NCI-H748 treated with DMSO at 0.1 percent for 48 hours (cell line): Measurements from ENCODE around the gene STYX.

Source experiments
- DNase-seq: peaks from one replicate; lab custom pipeline; 2025; lab: John Stamatoyannopoulos, UW

STYX gene

DNA sequence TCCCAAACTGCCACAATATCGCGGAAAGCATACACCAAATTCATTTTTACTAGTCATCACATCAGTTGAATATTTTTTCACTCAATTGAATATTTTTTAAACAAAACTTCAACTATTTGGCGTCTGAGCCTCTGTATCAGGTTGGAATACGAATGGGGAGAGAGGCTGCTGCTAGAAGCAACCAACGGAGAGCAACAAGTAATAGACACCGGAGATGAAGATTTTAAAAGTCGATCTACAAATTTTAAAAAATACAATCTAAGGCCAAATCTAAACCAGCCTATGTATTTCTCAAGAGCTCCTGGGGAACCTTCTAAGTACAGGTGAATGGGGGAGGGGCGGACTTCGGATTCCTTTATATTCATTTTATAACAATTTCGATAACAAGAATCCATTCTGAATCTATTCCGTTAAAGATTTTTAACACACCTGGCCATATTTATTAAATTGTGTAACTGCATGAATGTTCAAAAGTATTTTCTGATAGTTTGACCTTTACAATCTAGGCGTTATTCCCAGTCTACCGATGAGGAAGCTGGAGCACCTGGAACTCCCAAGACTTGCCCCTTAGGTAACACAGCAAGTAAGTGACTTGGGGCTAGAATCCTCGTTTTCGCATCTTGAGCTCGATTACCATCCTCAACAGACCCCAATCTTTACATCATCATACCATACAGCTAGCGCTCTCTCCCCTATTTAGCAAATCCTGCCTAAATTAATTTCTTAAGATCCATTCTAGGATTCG lies 60.2 kb downstream of the STYX start:
- DNase-seq, result no peak

DNA sequence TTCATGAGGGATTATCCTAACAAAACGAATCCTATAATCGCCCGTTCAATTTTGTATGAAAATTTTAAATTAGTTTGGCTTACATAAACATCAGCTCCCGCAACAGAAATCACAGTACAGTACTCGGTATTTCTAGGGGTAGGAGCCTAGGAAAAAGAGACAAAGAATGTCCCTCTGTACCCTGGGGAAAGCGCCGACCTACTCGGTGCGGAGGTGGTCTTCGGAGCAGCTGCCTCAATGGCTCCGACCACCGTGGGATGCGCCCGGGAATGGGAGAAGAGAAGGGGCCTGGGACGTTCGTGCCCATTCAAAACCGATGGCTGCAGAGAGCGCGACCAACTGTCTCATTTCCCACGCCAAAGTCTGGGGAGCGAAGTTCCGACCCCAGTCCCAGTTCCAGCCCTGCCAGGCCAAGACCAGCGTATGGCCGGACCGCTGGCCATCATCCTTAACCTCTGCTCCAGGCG lies 60.8 kb downstream of the STYX start:
- peak; percentile 44 for DNase-seq

DNA sequence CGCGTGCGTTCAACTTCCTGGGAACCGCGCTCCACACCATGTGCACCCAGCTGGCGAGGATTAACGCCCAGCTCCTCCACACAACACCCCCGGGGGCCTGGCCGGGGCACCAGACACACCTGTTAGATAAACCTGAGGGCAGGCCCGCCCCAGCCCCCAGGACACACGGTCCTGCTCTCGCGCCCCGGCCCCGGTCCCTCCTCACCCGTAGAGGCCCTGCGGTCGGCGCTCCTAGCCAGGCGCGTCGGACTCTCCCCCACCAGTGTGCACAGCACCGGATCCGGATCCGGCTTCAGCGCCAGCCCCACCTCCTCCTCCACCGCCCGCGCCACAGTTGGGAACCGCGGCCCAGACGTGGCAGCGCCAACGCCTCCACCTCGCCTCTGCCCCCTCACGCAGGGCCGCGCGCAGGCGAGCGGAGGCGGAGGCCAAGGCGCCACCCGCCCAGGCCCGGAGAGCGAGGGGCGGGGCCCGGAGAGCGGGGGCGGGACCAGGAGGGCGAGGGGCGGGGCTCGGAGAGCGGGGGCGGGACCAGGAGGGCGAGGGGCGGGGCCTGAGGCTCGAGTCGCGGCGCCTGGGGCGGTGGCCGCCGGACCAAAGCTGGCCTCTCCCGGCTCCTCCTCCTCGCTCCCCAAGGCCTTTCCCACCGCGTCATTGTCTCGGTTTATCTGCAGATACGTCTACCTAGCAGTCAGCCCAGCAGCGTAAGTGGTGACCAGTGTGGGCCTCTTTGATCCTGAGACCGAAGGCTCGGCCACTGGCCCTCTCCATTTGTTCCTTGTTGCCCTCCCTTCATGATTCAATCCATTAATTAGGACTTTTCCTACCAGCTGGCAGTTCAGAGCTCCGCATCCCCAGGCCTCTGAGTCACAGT lies 61.5 kb downstream of the STYX start, which contains the start of gene GNPNAT1:
GNPNAT1 (minus strand) TSS at position 385 of the 874 bp plus-strand sequence. CDS start 6,957 bp downstream, outside the sequence.
- peak; percentile 74 for DNase-seq

- no peak for DNase-seq
Observed at GRCh38 chr14:52792097-52792415, 62.1 kb downstream of the STYX start.

GRCh38 chr14:52793061-52793460 lies 63.1 kb downstream of the STYX start:
- no peak for DNase-seq

- no peak for DNase-seq
Observed at GRCh38 chr14:52797653-52798052, 67.7 kb downstream of the STYX start.

GRCh38 chr14:52798826-52799225 lies 68.9 kb downstream of the STYX start:
- DNase-seq, result no peak

GRCh38 chr14:52801014-52801712 lies 71.2 kb downstream of the STYX start:
- no peak for DNase-seq

DNA sequence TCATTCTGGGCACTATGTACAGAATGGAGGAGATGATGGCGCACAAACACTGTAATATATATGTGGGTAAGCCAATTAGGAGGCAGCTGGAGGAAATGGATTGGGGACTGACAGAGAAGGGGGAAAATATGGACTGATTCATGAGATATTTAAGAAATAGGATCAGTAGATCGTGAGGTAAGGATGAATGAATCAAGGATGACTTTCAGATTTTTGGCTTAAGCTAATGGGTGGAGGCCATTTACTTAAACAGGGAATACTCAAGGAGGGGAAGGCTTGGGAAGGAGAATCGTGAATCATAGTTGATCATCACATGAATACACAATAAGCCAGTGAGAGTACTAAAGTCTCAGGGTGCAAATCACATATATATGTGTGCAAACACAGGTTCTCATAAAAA lies 72.6 kb downstream of the STYX start:
- no peak for DNase-seq

DNA sequence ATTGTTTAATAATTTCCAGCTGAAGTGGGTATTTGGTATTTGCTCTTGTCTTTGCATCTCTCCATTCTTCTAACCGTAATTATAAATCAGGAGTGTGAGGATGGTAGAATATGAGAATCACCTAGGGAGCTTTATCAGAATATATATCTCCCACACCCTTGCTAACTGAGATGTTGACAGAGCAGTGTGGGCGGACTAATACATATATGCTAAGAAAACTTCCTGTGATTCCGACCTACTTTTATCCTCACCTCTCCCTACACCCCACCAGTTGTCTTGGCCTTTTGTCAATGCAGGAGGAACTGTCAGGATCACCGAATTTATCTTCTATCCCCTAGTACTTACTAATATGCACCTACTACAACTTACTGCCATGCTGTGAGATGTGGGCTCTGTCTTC lies 76.1 kb downstream of the STYX start:
- DNase-seq, result no peak

- no peak for DNase-seq
Observed at GRCh38 chr14:52808101-52808500, 78.1 kb downstream of the STYX start.

DNA sequence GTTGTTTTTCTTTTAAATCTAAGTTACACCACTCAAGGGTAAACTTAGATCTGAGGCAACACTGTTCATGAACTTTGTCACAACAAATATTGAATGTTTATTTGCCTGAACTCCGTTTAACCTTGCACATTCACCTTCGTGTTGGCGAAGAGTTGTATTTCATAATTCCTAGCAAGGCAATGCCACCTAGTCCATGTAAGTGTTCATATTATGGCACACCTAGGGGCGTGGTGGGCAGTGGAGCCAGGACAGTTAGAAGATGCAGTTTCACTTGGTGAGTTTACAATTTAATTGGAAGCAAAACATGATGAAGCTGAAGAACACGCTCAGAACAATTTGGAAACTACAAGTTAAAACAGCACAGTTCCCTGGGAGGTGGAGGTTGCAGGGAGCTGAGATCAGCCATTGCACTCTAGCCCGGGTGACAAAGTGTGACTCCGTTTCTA lies 91.9 kb downstream of the STYX start:
- no peak for DNase-seq

GRCh38 chr14:52824462-52824861 lies 94.5 kb downstream of the STYX start:
- DNase-seq, result no peak
